Astrocyte (in vitro differentiated cells and primary cell): Measurements from ENCODE around the gene VAC14.

ENCODE experiments used
- EZH2 ChIP-seq: IDR thresholded peaks from 2 replicates; pipeline ENCODE4 v1.6.1; 2012; ENCODE audit warnings: mild to moderate bottlenecking, low read length, inconsistent platforms; ENCODE audit not compliant: insufficient read depth
- TF ChIP-seq, protein P1 (sequence below): IDR thresholded peaks from 2 replicates; pipeline ENCODE4 v1.5.1; 2011; ENCODE audit warnings: low read depth, mild to moderate bottlenecking, inconsistent platforms, low read length, moderate library complexity; ENCODE audit not compliant: insufficient read depth

DNA sequence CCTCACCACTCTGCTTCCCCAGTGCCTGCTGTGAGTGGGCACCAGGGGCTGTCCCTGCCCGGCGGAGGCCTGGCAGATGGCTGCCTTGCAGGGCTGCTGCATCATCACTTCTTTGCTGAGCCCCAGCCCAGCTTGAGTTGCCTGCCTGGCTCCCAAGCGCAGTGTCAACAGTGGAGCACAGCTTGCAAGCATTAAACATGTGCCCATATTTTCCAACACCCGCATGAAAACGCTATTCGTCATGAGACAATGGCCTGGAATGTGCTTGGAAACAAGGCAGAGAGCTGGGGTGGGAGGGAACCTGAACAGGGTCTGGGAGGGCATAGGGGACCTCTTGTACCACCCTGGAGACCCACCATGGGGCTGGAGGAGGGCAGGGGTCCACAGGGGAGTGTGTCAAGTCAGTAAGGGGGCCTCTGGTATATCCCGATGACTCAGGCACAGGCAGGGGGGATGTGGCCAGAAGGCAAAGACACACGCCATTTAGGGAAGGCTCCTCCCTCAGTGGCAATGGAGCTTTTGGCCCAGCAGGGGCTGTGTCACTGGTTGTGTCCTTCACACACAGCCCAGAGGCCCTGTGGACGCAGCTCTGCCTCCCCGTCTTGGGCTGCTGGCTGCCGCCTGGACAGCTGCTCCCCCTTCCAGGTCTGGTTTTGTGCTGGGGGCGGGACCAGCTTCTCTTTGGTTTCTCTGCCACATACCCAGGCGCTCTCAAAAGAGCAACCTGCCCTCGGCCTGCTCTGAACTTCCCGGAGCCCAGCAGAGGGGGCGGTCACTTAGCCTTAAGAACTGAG, 97.7 kb downstream of the VAC14 start:
- TF ChIP-seq EZH2: no peak
- TF ChIP-seq, protein P1, sequence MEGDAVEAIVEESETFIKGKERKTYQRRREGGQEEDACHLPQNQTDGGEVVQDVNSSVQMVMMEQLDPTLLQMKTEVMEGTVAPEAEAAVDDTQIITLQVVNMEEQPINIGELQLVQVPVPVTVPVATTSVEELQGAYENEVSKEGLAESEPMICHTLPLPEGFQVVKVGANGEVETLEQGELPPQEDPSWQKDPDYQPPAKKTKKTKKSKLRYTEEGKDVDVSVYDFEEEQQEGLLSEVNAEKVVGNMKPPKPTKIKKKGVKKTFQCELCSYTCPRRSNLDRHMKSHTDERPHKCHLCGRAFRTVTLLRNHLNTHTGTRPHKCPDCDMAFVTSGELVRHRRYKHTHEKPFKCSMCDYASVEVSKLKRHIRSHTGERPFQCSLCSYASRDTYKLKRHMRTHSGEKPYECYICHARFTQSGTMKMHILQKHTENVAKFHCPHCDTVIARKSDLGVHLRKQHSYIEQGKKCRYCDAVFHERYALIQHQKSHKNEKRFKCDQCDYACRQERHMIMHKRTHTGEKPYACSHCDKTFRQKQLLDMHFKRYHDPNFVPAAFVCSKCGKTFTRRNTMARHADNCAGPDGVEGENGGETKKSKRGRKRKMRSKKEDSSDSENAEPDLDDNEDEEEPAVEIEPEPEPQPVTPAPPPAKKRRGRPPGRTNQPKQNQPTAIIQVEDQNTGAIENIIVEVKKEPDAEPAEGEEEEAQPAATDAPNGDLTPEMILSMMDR: peak; percentile 32
